Measurements from ENCODE around the gene CYP2S1. TPM values are rescaled to one million over a fixed set of nuclear protein-coding genes. Genes with fewer than 3 reads are reported as not detected.

CYP2S1 gene
- total RNA-seq, 4 donors from 2014 or later: 4.1 to 147 (median 67.1) TPM

DNA sequence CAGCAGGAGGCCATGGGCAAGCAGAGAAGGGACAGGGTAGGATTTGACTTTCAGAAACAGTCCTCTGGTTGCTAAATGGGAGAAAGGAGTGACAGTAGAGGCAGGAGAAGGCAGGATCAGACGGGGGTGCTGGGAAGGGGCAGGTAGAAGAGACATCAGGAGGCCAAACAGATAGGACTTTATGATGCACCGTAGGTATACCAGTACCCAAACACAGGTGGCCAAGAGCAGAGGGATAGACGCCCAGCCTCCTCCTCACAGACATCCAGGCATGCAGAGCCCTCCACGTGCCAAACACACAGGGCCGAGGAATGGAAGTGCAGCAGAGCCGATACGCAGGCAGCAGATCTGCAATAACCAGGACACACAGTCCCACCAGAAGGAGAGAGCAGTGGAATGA, 24.7 kb downstream of the CYP2S1 start:
- Histone ChIP-seq H3K4me1 (peaks cover 0 to 3% (median 0%) of the 10 kb centered on the region in 4 donors), H3K4me3 (no peak overlapping the region), H3K27me3 (no peaks in the 10 kb centered on the region), H3K36me3 (no peaks in the 10 kb centered on the region), H3K9me3 (no peaks in the 10 kb centered on the region), H3K27ac (peak overlapping the region in 2 of 4 donors; percentile 89 to 93)
- no peak for DNase-seq
- TF ChIP-seq, protein P1, sequence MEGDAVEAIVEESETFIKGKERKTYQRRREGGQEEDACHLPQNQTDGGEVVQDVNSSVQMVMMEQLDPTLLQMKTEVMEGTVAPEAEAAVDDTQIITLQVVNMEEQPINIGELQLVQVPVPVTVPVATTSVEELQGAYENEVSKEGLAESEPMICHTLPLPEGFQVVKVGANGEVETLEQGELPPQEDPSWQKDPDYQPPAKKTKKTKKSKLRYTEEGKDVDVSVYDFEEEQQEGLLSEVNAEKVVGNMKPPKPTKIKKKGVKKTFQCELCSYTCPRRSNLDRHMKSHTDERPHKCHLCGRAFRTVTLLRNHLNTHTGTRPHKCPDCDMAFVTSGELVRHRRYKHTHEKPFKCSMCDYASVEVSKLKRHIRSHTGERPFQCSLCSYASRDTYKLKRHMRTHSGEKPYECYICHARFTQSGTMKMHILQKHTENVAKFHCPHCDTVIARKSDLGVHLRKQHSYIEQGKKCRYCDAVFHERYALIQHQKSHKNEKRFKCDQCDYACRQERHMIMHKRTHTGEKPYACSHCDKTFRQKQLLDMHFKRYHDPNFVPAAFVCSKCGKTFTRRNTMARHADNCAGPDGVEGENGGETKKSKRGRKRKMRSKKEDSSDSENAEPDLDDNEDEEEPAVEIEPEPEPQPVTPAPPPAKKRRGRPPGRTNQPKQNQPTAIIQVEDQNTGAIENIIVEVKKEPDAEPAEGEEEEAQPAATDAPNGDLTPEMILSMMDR (IDR thresholded peaks at IDR 0.05): no peak

DNA sequence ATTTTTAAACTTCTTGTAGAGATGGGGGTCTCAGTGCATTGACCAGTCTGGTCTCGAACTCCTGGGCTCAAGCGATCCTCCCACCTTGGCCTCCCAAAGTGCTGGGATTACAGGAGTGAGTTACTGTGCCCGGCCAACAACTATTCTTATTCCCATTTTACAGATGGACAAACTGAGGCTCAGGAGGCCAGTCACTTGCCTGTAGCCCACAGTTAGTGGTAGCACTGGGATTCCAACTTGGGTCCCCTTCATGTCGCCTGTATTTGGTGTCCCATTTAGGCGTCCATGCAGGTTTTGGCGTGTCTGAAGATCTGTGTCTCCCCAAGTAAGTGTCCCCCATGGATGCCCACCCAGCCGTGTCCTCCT, 25.2 kb downstream of the CYP2S1 start:
- no peak for DNase-seq
- Histone ChIP-seq H3K4me1 (peaks cover 0 to 3% (median under 1%) of the 10 kb centered on the region in 4 donors), H3K27ac (peak overlapping the region; percentile 74 to 93 (median 86)), H3K27me3 (no peaks in the 10 kb centered on the region), H3K4me3 (peak overlapping the region in 2 of 4 donors; percentile 56 to 60), H3K9me3 (no peaks in the 10 kb centered on the region), H3K36me3 (no peaks in the 10 kb centered on the region)
- TF ChIP-seq, protein P1 (IDR thresholded peaks at IDR 0.05): no peak
- TF ChIP-seq POLR2A (IDR thresholded peaks at IDR 0.05): no peak

DNA sequence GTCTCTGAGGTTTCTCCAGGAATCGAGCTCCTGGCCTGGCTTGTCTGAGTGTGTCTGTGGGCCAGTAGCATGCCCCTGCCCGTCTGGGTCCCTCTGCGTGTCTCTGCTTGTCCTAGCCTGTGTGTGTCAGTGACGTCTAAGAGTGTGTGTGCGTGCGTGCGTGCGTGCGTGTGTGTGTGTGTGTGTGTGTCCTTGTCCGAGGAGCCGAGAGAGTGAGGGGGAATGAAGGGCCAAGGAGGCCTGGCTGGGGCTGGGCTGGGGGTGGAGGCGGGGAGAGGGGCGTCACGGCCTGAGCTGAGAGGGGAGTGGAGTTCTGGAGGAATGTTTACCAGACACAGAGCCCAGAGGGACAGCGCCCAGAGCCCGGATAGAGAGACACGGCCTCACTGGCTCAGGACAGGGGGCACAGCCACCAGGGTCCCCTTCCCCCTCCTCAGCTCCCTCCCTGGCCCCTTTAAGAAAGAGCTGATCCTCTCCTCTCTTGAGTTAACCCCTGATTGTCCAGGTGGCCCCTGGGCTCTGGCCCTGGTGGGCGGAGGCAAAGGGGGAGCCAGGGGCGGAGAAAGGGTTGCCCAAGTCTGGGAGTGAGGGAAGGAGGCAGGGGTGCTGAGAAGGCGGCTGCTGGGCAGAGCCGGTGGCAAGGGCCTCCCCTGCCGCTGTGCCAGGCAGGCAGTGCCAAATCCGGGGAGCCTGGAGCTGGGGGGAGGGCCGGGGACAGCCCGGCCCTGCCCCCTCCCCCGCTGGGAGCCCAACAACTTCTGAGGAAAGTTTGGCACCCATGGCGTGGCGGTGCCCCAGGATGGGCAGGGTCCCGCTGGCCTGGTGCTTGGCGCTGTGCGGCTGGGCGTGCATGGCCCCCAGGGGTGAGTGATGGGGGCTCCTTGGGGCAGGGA, 25.8 kb downstream of the CYP2S1 start, which contains the start of gene AXL:
AXL (plus strand) TSS at position 609 of the 893 bp plus-strand sequence; CDS start at position 779, 170 bp downstream.
- peak; percentile 25 to 71 (median 61) for DNase-seq
- peak within 1 kb of the TSS; percentile 74 to 93 (median 86) for H3K27ac ChIP-seq
- peaks cover 0 to 4% (median 2%) of the 10 kb centered on the region in 4 donors for H3K4me1 ChIP-seq
- no peaks in the 10 kb centered on the region for H3K27me3 ChIP-seq
- peak within 1 kb of the TSS; percentile 39 to 60 (median 48) for H3K4me3 ChIP-seq
- TF ChIP-seq, protein P1 (IDR thresholded peaks at IDR 0.05): no peak
- peak in 1 of 2 donors; percentile 9 for TF ChIP-seq POLR2A (IDR thresholded peaks at IDR 0.05)
- H3K9me3 ChIP-seq: no peaks in the 10 kb centered on the region
- H3K36me3 ChIP-seq: no peaks in the 10 kb centered on the region

DNA sequence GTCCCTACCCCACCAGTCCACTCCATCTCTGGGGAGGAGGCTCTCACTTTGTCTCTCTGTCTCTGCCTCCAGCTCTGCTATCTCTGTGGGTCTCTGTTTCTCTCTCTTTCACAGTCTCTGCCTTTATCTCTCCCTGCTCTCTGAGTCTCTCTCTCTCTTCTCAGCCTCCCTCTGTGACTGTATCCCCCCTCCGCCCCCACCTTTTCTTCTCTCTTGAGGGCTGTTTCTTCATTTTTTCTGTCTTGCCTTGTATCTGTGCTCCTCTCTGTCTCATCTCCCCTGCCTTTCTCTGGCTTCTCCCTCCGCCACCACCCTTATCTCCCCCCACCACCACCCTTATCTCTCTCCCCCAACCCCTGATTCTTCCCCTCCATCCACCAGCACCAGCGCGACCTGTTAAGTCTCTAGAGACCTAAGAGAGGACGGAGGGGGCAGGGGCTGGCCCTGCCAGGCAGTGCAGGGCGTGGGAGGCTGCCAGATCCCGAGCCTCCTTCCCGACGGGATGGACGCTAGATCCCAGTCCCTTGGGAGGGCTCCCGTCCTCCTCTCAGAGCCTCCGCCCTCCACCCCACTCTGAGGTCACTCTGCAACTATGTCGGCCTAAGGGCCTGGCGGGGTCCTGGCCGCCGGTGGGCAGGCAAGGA, 27.0 kb downstream of the CYP2S1 start:
- peak in 1 of 3 donors; percentile 52 for DNase-seq
- peaks cover 0 to 4% (median 2%) of the 10 kb centered on the region in 4 donors for H3K4me1 ChIP-seq
- no peaks in the 10 kb centered on the region for H3K36me3 ChIP-seq
- TF ChIP-seq, protein P1 (IDR thresholded peaks at IDR 0.05): no peak
- TF ChIP-seq POLR2A (IDR thresholded peaks at IDR 0.05): no peak
- H3K27ac ChIP-seq: peak overlapping the region; percentile 74 to 93 (median 86)
- H3K27me3 ChIP-seq: no peaks in the 10 kb centered on the region
- H3K4me3 ChIP-seq: peak overlapping the region; percentile 22 to 60 (median 48)
- no peaks in the 10 kb centered on the region for H3K9me3 ChIP-seq

DNA sequence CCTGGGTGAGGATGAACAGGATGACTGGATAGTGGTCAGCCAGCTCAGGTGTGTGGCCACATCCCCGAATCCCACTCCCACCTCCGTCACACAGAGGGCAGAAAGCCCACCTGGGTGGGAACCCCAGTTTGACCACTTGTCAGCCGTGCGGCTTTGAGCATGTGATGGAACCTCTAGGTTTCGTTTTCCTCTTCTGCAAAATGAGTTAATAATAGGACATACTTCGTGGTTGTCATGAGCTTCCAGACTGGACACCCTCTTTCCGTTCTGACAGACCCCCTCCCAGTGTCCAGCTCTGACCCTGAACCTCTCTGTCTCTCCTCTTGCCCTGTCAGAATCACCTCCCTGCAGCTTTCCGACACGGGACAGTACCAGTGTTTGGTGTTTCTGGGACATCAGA, 27.8 kb downstream of the CYP2S1 start:
- H3K27me3 ChIP-seq: no peaks in the 10 kb centered on the region
- no peak for DNase-seq
- peaks cover 0 to 4% (median 2%) of the 10 kb centered on the region in 4 donors for H3K4me1 ChIP-seq
- H3K36me3 ChIP-seq: no peaks in the 10 kb centered on the region
- no peaks in the 10 kb centered on the region for H3K9me3 ChIP-seq
- peak overlapping the region; percentile 22 to 60 (median 48) for H3K4me3 ChIP-seq
- no peak for TF ChIP-seq POLR2A (IDR thresholded peaks at IDR 0.05)
- TF ChIP-seq, protein P1 (IDR thresholded peaks at IDR 0.05): no peak
- peak overlapping the region; percentile 74 to 93 (median 86) for H3K27ac ChIP-seq

Measured in Peyer's patch (tissue), 4 donors.